NCI-H1048 (cell line): ENCODE results near the gene IRX3.

Experiments
- DNase-seq: peaks from one replicate; lab custom pipeline; 2025; lab: John Stamatoyannopoulos, UW

The IRX3 gene

DNA sequence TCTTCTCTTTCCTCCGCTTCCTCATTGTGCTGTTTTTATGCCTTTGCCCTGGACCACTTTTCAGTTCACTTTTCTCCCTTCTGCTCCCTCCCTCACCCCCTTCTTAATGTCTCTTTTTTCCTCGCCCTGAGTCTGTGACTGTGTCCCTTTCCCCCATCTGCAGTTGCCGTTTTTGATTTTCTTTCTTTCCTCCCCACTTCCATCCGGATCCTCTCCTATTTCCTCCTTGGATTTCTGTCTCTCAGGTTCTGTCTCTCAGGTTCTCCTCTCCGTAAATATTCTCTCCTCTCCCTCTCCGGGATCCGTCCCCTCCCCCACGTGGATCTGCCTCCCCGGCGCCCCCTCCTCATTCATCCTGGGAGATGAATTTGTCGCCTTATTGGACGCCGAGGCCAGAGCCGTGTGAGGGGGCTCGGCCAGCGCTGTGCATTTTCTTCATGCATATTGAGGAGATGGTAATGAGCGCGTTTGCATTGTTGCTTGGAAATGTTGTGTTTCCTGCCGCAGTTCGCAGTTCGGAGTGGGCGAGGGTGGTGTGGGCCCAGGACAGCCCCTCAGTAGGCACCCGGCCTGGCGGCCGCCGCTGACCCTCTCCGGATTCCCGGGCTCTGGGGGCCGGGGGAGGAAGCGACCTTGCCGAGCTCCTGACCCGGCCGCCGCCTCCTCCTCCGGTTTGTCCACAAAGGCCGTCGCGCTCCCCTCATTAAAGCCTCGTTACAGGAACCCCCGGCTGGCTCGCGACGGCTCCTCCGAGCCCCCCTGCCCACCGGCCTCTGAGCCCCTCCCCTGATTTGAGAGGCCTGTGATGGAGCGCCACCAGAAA lies 4.5 kb upstream of the IRX3 start:
- DNase-seq: no peak

DNA sequence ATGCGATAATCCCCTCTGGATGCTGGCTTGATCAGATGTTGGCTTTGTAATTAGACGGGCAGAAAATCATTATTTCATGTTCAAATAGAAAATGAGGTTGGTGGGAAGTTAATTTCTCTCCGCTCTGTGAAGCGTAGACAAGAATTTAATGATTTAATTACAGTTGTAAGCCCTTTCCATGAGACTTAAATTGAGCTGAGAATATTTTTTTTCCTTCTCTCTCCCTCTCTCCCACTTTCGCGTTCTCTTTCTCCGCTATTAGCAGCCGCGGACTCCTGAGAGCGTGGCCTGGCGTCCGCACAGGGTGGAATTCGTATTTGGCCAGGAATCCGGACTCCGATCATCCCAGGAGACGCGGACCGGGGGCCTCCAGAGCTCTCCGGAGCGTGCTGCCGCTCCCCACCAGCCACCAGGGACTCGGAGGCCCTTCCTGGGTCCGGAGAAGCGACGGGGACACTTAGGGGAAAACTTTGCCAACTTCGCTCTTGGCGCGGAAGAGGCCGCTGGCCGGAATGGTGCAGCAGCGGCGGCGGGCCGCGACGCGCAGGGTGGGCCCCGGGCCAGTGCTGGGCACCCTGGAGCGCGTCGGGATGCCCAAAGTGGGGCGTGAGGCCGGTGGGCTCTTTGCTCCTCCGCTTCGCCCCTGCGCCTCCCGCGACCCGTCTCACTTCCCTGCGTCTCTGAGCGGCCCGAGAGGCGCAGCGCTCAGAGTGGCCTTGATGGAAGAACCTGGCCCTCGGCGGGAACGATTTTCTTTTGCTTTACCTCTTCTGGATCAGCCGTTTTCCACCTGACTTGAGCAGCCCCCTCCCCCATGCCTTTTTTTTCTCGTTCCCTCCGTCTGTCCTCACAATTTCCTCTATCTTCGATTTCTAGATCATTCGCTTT lies 3.6 kb upstream of the IRX3 start:
- DNase-seq: no peak

DNA sequence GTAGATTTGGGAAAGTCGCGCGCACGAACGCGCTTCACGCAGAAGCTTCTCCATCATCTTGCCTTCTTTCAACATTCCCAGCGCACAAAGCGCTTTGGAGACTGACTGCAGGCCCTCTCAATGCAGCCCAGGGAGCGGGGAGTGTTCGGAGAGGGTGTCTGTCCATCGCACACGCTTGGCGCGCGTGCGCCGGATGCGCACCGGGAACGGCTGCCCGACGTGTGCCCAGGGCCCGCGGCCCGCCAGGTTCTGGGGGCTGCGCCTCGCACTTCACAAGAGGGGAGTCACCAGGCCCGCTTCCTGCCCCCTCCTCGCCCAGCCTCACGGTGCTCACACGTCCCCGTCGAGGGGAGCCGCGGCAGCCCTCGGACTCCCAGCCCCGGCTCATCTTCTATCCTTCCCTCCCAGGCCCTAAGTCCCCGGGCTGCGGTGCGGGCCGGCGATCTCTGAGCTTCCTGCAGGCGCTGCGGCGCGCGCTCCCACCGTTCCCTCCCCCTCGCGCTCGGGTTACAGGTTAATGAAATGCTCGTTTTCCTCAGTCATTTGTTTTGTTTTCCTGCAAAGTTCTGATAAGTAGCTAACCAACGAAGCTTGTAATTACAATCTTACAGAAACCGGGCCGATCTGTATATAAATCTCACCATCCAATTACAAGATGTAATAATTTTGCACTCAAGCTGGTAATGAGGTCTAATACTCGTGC lies 2.8 kb upstream of the IRX3 start:
- no peak for DNase-seq

DNA sequence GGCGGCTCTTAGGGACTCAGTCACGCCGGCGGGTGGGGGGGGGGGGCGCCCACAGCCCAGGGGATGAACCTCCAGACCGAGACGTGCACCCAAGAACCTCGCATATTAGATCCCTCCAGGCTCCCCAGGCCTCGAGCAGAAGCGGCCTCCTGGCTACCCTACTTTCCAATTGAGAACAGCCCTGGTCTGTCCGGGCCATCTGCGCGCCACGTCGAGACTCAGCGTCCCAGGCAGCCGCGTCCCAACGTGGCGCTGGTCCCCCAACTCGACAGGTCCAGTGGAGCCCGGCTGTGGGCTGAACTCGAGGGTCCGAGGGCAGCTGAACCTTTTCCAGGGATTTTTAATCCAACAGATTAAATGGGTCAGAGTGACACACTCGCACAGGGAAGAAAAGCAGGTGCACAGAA lies 2.3 kb upstream of the IRX3 start:
- DNase-seq: no peak

DNA sequence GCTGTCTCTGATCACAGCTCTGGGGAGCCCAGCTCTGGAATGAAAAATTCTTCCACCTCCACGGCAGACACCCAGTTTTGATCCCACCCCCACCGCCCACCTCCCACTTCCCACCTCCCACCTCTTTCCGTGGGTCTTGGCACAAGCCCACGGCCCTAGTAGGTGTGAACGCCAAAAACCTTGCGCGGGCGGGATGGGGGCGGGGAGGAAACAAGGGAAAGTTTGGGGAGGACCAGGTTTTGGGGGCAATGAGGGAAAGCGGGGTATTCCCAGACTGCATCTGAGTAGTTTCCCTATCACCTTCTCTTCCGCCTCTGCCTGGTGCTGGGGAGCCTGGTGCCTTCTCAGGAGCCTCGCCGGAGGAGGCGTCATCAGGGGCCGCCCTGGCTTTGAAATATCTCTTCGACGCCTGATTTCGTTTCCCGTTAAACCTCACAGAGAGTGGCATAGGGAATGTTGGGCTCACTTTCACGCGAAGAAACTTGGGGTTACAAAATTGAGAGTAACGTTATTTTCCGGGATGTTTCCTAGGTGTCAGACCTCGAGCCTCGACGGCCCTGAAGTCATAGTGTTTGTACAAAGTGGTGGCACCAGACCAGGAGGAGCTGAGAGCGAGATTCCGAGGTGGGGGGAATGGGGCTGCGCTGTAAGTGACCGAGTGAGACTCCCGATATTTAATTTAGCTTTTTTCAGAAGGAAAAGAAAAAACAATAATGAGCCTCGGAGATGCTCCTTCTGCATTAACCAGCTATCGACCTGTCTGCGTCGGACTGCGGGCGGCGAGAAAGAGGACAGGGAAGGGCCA lies 1.6 kb upstream of the IRX3 start:
- no peak for DNase-seq

DNA sequence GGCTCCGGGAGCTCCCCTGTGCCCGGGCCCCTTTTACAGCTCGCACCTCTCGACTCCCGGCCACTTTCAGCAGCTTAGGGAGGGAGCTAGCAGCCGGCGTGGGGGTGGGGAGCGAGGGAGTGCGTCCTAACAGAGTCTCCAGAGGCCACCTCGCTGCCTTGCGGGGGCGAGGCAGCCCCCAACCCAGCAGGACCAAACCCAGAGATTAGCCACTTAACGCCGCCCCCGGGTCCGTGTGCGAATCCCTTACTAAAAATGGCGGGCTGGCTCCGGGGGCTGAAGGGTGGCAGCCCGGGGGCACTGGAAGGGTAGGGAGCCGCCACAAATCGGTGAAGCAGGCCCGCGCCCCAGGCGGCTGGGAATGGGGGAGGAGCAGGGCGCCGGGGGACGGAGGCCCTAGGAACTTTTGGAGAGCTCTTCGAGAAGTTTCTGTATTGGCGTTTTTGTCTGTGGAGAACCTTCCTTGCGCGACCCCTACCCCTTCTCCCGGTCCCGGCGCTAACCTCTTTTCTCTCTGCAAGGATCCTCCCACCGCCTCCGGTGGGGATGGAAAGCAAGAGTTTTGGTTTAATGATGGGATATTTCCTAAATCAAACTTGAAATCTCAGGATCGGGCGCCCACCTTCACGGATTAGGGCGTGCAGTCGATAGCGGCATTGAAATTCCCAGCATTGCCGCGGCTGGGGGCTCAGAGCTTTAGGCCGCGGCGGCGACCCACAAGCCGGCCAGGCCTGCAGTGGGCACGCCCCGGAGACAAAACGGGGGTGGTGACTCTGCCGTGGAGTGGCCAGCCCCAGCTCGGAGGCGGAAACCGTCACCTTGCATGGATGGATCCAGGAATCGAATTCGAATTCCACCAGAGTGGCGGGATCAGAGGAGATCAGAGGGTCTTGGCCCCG lies 793 bp upstream of the IRX3 start:
- no peak for DNase-seq

DNA sequence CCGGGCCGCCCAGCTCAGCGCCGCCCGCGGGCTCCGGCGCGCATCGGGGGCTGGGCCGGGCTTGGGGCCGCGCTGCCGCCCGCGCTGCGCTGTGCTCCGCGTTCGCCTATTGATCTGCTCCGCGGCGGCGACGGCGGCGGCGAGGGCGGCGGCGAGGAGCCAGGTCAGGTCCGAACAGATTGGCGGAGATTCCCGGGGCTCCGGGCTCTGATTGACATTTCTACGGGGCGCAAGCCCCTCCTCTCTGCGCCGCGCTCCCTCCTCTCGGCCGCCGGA lies 559 bp downstream of the IRX3 start:
- DNase-seq: no peak

DNA sequence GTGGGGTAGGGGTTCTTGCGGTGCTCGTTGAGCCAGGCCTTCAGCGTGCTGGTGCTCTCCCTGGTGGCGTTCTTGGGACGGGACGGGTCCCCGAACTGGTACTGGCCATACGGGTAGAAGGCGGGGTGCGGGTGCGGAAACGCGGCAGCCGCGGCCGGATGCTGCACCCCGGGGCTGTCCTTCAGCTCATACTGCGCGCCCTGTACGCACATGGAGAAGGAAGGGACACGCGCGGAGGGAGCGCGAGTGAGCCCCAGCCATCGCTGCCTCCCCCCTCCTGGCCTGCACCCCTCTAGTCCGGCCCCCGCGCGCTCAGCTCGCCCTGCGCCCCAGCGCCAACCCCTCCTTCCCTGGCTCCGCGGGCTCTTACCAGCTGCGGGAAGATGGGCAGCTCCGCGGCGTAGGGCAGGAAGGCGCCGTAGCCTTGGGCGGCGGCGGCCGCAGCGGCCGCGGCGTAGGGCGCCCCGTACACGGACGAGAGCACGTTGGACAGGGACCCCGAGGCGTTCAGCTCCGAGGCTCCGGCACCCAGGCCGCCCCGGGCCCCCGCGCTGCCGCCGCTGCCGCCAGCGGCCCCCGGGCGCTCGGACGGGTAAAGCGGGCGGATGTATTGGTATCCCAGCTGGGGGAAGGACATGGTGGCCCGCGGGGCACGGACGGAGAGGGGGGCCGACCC lies 1.0 kb downstream of the IRX3 start:
- DNase-seq: no peak

DNA sequence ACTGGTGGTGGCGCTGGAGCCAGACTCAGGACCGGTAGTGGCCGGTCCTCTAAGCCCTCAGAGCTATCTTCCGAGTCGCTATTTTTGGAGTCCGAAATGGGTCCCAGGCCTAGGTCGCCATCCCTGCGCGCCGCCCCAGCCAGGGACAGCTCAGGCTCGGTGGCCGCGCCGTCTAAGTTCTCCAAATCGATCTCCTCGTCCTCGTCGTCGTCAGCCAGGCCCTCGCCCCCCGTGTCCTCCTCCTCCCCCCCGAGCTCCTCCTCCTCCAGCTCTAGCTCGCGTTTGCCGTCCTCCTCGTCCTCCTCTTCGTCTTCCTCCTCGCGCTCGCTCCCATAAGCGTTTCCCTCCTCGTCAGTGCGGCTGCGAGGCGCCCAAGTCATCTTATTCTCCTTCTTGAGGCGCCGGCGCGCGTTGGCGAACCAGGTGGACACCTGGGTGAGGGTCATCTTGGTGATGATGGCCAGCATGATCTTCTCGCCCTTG lies 1.6 kb downstream of the IRX3 start:
- DNase-seq: no peak

DNA sequence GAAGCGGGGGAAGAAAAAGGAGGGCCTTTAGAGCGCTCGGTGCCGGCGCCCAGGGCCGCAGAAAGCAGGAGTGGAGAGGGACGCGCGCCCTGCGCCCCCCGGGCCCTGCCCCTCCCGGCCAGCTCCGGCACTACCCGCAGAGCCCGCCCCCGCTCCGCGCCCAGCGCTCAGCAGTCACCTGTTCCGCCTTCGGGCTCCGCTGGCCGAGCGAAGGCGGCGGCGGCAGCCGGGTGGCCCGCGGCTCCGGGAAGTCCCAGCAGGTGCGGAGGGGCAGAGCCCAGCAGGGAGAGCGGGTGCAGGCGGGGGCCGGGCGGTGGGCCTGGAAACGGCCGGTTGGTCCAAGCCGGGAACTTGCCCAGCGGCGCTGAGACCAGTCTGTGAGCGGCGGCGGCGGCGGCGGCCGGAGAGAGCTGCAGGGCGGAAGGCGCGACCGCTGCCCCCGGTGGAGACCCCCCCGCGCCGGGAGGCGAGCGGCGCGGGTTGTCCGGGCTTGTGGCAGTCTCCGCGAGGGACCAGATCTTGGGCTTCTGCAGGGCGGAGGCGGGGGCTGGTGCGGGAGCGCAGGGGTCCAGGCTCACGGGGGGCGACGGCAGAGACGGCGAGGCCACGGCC lies 2.2 kb downstream of the IRX3 start:
- DNase-seq: no peak

DNA sequence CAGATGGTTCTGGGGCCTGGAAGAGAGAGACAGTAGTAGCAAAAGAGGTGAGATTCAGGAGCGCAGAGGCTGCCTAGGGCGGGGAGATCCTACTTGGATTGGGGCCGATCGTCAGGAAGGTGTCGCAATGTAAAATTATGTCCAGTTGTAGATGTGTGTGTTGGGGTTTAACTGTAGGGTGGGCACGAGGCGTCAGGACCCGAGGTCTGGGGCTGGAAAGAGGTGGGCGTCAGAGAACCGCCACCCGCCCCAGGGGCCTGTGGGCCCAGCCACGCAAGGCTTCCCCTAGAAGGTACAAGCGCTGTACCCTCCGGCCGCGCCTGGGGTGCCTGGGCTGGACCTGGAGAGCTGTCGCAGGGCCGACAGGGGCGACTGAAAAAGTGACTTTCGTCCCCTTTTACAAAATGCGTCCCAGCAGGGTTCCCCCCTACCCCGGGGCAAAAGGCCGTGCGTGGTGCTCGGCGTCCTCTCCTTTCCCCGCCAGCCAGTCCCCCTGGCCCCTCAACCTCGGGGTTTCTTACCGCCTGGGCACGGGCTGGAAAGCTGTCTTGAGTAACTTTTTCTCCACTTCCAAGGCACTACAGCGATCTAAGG lies 2.8 kb downstream of the IRX3 start:
- DNase-seq: no peak

DNA sequence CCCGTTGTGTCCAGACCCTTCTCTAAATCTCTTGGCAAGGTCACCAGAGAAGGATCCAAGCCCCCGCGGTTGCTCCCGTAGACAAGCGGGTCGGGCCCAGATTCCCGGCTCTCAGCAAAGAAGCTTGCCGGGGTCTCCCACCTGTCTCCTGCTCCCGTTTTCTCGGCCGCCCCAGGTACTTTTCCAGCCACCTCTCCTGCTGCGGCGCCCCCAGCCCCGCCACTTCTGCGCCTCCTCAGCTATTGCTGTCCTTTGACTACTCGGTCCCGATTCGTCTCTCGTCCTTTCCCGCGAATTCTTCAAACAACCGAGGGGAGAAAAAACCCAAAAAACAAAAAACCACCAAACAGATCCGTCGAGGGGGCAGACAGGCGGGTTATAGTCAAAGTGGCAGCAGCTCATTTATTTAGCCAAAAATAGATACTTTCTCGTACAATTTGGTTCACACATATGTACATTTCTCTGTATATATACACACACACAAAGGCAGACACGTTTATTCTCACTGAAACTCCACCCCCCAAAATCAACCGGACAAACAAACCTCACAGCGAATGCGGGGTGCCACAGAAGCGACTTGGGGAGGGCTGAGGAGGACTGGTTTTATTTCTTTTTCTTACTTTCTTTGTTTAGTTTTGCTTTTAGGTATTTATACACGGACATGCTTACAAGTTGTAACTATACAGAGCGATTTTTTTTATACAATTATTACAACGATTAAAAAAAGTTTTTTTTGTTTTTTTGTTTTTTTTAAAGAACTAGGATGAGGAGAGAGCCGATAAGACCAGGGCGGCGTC lies 3.5 kb downstream of the IRX3 start:
- DNase-seq: no peak

DNA sequence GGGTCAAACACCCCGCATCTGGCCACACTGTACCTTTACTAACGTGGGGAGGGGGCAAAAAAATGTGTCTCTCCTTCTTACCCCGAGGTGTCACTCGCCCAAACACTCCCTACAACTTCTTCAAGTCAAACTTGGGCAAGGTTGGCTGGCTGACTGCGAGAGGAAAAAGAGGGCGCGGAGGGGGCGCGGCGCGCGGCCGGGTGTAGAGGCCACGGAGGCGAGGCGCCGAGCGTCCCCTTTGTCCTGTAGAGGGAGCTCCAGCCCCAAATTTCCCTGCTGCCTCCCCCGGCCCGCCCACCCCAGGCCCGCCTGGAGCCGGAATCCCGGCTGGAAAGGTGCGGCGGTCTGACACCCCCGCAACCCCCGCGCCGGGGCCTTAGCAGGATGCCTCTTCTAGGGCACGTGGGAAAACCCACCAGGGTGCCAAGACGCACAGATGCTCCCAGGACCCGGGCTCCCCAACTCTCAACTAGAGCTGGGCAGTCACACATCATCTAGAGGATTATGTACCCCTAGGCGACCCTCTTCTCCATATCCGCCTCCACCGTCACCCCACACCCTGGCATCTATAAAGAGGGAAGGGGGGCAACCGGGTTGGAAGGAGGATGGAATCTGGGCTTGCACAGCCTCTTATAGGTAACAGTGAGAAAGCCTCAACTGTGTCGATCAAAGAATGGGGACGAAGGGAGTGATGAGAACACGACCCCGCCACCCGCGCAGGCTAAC lies 4.2 kb downstream of the IRX3 start:
- no peak for DNase-seq

DNA sequence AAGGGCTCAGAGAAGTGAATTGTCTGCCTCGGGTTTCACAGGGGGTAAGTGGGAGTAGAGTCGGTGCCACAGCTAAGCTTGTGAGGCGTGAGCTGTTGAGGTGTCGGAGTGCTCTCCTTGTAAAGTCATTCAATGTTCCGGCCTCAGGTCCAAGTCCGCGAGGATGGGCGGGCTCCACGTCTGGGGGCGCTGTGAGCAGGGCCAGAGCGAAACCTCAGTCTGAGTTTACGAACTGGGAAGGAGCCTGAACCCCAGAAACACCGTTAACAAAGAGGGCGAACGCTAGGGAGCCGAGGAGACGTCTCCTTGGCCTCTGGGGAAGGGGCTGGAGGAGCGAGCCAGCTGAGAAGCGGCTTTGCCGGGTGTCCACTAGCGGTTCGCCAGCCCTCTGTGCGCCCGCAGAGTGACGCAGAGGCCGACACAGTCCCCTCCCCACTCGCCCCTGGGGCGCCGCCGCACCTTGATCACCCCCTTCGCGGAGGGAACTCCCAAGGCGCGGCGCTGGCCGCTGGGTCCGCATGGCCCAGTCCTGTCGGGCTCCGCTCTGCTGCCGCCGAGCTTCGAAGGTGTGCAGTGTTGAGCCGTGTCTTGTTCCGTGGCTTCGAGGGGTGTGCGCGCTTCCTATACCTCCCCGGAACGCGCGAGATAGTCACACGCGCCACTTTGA lies 4.9 kb downstream of the IRX3 start:
- no peak for DNase-seq

DNA sequence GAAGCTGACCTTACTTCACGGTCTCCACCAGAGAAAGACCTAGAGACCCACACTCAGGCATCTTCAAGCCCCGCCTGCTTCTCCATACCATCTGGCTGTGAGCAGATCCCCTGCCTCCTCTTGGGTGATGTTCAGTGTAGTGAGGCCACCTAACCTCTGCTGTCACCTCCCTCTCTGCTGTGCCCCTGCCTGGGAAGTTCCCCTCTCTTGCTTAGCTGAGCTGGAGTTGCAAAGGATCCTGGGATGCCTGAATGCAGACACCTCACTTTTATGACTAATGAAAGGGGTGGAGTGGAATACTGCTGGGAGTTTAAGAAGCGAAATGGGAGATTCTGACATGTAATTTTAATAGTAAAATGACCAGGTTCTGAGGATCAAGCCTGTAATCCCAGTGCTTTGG lies 5.8 kb downstream of the IRX3 start:
- no peak for DNase-seq

DNA sequence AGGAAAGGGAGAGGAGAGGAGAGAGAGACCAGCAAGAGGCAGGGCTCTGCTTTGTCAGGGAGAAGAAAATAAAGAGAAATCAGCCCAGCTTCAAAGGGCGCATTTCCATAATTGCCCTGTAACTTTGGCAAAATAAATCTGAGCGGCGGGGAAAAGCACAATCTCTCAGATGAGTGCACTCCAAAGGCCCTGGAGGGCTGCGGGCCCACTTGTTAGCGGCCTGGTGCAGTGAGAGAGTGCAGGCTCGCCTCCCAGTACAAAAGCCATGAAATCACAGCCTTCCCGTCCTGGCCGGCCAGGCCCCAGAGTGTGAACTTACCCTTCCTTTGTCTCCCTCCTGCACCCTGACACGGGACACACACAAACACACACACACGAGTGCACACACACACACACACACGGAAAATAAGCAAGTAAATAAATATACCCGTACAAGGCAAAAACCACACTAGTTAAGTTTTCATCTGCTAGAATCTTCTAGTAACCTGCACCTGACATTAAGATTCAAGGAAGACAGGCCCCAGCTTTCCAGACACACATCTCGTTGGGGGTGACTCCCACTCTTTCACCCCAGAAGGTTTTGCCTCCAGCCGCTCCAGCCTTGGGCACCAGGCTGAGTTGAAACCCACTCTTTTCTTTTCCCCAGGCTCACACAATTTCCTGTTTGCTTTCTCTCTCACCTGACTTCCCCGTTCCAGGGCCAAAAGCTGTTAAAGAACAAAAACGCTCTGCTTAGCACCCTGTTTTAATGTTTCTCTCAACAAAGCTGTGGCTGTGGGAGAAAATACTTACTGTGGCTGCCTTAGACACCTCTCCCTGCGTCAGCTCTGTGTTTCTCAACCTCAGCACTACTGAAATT lies 8.5 kb downstream of the IRX3 start:
- no peak for DNase-seq
